ENCODE data around the gene FAM83C. TPM values are rescaled to one million over a fixed set of nuclear protein-coding genes. Genes with fewer than 3 reads are reported as not detected.
"Not testable (repeated sequence)": the region's sequence is repeated elsewhere in the genome, so short reads cannot be mapped to it uniquely, and the experiment has no call there.

The FAM83C gene
- polyA plus RNA-seq, 6 donors from 2014 or later: not detected

GRCh38 chr20:35327074-35327976 lies 35.1 kb upstream of the FAM83C start:
- DNase-seq (no peak), ATAC-seq (ENCODE audit: low read depth in 2 of 2) (no peak)
- H3K27me3 Mint-ChIP-seq: no peaks in the 10 kb centered on the region
- H3K9me3 Mint-ChIP-seq: no peaks in the 10 kb centered on the region
- peaks cover 5% of the 10 kb centered on the region in 2 donors for H3K36me3 Mint-ChIP-seq
- H3K4me1 Mint-ChIP-seq: no peaks in the 10 kb centered on the region
- no peak overlapping the region for H3K4me3 Mint-ChIP-seq
- peak overlapping the region in 1 of 6 donors; percentile 44 for H3K27ac Mint-ChIP-seq

GRCh38 chr20:35326740-35327073 lies 34.5 kb upstream of the FAM83C start:
- Mint-ChIP-seq H3K27ac (peak overlapping the region in 1 of 6 donors; percentile 44), H3K9me3 (no peaks in the 10 kb centered on the region), H3K4me3 (no peak overlapping the region), H3K4me1 (no peaks in the 10 kb centered on the region), H3K27me3 (no peaks in the 10 kb centered on the region), H3K36me3 (peaks cover 5% of the 10 kb centered on the region in 2 donors)
- no peak for ATAC-seq (ENCODE audit: low read depth in 2 of 2)
- no peak for DNase-seq

GRCh38 chr20:35326021-35326739 lies 34.0 kb upstream of the FAM83C start:
- no peaks in the 10 kb centered on the region for H3K27me3 Mint-ChIP-seq
- no peak for ATAC-seq (ENCODE audit: low read depth in 2 of 2)

GRCh38 chr20:35325401-35325800 lies 33.2 kb upstream of the FAM83C start:
- ATAC-seq (ENCODE audit: low read depth in 2 of 2) (no peak), DNase-seq (no peak)
- peak overlapping the region in 1 of 6 donors; percentile 1 for H3K27ac Mint-ChIP-seq
- peaks cover 5 to 12% of the 10 kb centered on the region in 2 donors for H3K36me3 Mint-ChIP-seq
- no peaks in the 10 kb centered on the region for H3K4me1 Mint-ChIP-seq
- no peaks in the 10 kb centered on the region for H3K9me3 Mint-ChIP-seq
- H3K27me3 Mint-ChIP-seq: no peaks in the 10 kb centered on the region
- no peak overlapping the region for H3K4me3 Mint-ChIP-seq

More at GRCh38 chr20:35326021-35326739, 34.0 kb upstream of the FAM83C start:
- Mint-ChIP-seq H3K4me1 (no peaks in the 10 kb centered on the region), H3K9me3 (no peaks in the 10 kb centered on the region), H3K27ac (peak overlapping the region in 1 of 6 donors; percentile 4), H3K4me3 (no peak overlapping the region), H3K36me3 (peaks cover 5% of the 10 kb centered on the region in 2 donors)
- DNase-seq: no peak

- DNase-seq (no peak), ATAC-seq (ENCODE audit: low read depth in 2 of 2) (no peak)
- no peak overlapping the region for H3K4me3 Mint-ChIP-seq
- no peaks in the 10 kb centered on the region for H3K9me3 Mint-ChIP-seq
- no peak overlapping the region for H3K27ac Mint-ChIP-seq
- peaks cover 5 to 7% of the 10 kb centered on the region in 2 donors for H3K36me3 Mint-ChIP-seq
- H3K27me3 Mint-ChIP-seq: no peaks in the 10 kb centered on the region
- H3K4me1 Mint-ChIP-seq: peaks cover 0 to 3% (median 0%) of the 10 kb centered on the region in 3 donors
These were observed 28.3 kb upstream of the FAM83C start for GRCh38 chr20:35320396-35321126.

- no peaks in the 10 kb centered on the region for H3K27me3 Mint-ChIP-seq
- peak overlapping the region in 1 of 6 donors; percentile 81 for H3K27ac Mint-ChIP-seq
- no peak overlapping the region for H3K4me3 Mint-ChIP-seq
- H3K4me1 Mint-ChIP-seq: peaks cover 0 to 8% (median 0%) of the 10 kb centered on the region in 3 donors
- no peak for ATAC-seq (ENCODE audit: low read depth in 2 of 2)
- no peak for DNase-seq
- H3K9me3 Mint-ChIP-seq: no peaks in the 10 kb centered on the region
- H3K36me3 Mint-ChIP-seq: peaks cover 5 to 7% of the 10 kb centered on the region in 2 donors
These were observed 27.6 kb upstream of the FAM83C start for GRCh38 chr20:35319871-35320197.

GRCh38 chr20:35319192-35319870 lies 27.1 kb upstream of the FAM83C start:
- ATAC-seq (ENCODE audit: low read depth in 2 of 2): no peak
- Mint-ChIP-seq H3K4me1 (peaks cover 0 to 8% (median 0%) of the 10 kb centered on the region in 3 donors), H3K27ac (no peak overlapping the region), H3K36me3 (peaks cover 4 to 7% of the 10 kb centered on the region in 2 donors), H3K9me3 (no peaks in the 10 kb centered on the region), H3K4me3 (no peak overlapping the region), H3K27me3 (no peaks in the 10 kb centered on the region)
- DNase-seq: no peak

- H3K4me1 Mint-ChIP-seq: peaks cover 0 to 8% (median 0%) of the 10 kb centered on the region in 3 donors
- peaks cover 4 to 7% of the 10 kb centered on the region in 2 donors for H3K36me3 Mint-ChIP-seq
- H3K4me3 Mint-ChIP-seq: no peak overlapping the region
- H3K9me3 Mint-ChIP-seq: no peaks in the 10 kb centered on the region
- no peak for DNase-seq
- H3K27me3 Mint-ChIP-seq: no peaks in the 10 kb centered on the region
- peak overlapping the region in 1 of 6 donors; percentile 33 for H3K27ac Mint-ChIP-seq
- no peak for ATAC-seq (ENCODE audit: low read depth in 2 of 2)
These were observed 26.4 kb upstream of the FAM83C start for GRCh38 chr20:35318502-35319157.

GRCh38 chr20:35317416-35318210 lies 25.4 kb upstream of the FAM83C start:
- peaks cover 4 to 11% of the 10 kb centered on the region in 2 donors for H3K36me3 Mint-ChIP-seq
- no peak for ATAC-seq (ENCODE audit: low read depth in 2 of 2)
- DNase-seq: no peak
- peaks cover 0 to 8% (median 0%) of the 10 kb centered on the region in 3 donors for H3K4me1 Mint-ChIP-seq
- H3K9me3 Mint-ChIP-seq: no peaks in the 10 kb centered on the region
- no peak overlapping the region for H3K4me3 Mint-ChIP-seq
- H3K27me3 Mint-ChIP-seq: no peaks in the 10 kb centered on the region
- H3K27ac Mint-ChIP-seq: no peak overlapping the region

- peaks cover 0 to 8% (median 0%) of the 10 kb centered on the region in 3 donors for H3K4me1 Mint-ChIP-seq
- no peak overlapping the region for H3K4me3 Mint-ChIP-seq
These were observed 23.9 kb upstream of the FAM83C start for GRCh38 chr20:35316086-35316485.

GRCh38 chr20:35315632-35316020 lies 23.4 kb upstream of the FAM83C start:
- not testable (repeated sequence) for ATAC-seq (ENCODE audit: low read depth in 2 of 2); H3K9me3 Mint-ChIP-seq; H3K27me3 Mint-ChIP-seq; DNase-seq; H3K36me3 Mint-ChIP-seq; H3K4me3 Mint-ChIP-seq; H3K4me1 Mint-ChIP-seq
- peak overlapping the region in 2 of 6 donors; percentile 60 to 98 for H3K27ac Mint-ChIP-seq

More at GRCh38 chr20:35316086-35316485, 23.9 kb upstream of the FAM83C start:
- H3K27ac Mint-ChIP-seq: peak overlapping the region in 1 of 6 donors; percentile 60
- DNase-seq (no peak), ATAC-seq (ENCODE audit: low read depth in 2 of 2) (no peak)
- peaks cover 4 to 14% of the 10 kb centered on the region in 2 donors for H3K36me3 Mint-ChIP-seq
- no peaks in the 10 kb centered on the region for H3K9me3 Mint-ChIP-seq
- no peaks in the 10 kb centered on the region for H3K27me3 Mint-ChIP-seq

All from naive B cell (primary cell).